IPS DF 6.9 (cell line): ENCODE measurements around the gene KRTCAP2.

Experiments
- DNase-seq: peaks from one replicate; pipeline ENCODE4 v3.0.0-alpha.2; 2013; ENCODE audit warnings: low read depth, low spot score
- H3K27ac ChIP-seq: one replicate; pipeline ENCODE4 v1.5.1; 2013; ENCODE audit warnings: low read length, control low read depth
- H3K27me3 ChIP-seq: 2 replicates; pipeline ENCODE4 v1.6.1; 2013; ENCODE audit warnings: mild to moderate bottlenecking, low read length; ENCODE audit not compliant: control insufficient read depth, insufficient read depth
- H3K36me3 ChIP-seq: 2 replicates; pipeline ENCODE4 v1.6.1; 2013; ENCODE audit warnings: low read length; ENCODE audit not compliant: control insufficient read depth, insufficient read depth
- H3K4me1 ChIP-seq: 2 replicates; pipeline ENCODE4 v1.6.1; 2013; ENCODE audit warnings: low read length; ENCODE audit not compliant: control insufficient read depth, insufficient read depth
- H3K4me3 ChIP-seq: 2 replicates; pipeline ENCODE4 v1.5.1; 2013; ENCODE audit warnings: mild to moderate bottlenecking, low read length
- H3K9me3 ChIP-seq: 2 replicates; pipeline ENCODE4 v1.6.1; 2013; ENCODE audit warnings: low read length, inconsistent platforms; ENCODE audit not compliant: control insufficient read depth, insufficient read depth
- WGBS: extraction: QIAGEN DNeasy Blood & Tissue Kit; methylation state at CpG from one replicate; pipeline ENCODE4 v1.1.7; 2013; ENCODE audit warnings: mixed read lengths, missing lambda C conversion rate; ENCODE audit not compliant: insufficient read length, insufficient coverage; 5-methylcytosine and 5-hydroxymethylcytosine counted together

KRTCAP2 gene

GRCh38 chr1:155124503-155125463 lies 48.3 kb downstream of the KRTCAP2 start:
- no peak for DNase-seq
- H3K27me3 ChIP-seq, result peaks cover 31% of the 10 kb centered on the region
- no peak overlapping the region for H3K27ac ChIP-seq
- no peak overlapping the region for H3K4me3 ChIP-seq
- no peaks in the 10 kb centered on the region for H3K36me3 ChIP-seq
- WGBS, result no CpG with 5 or more reads among the region's 16 CpGs
- H3K9me3 ChIP-seq, result no peaks in the 10 kb centered on the region
- H3K4me1 ChIP-seq, result peaks cover 22% of the 10 kb centered on the region

GRCh38 chr1:155123801-155124200 lies 49.3 kb downstream of the KRTCAP2 start:
- H3K4me3 ChIP-seq, result no peak overlapping the region
- H3K27ac ChIP-seq, result no peak overlapping the region
- no peak for DNase-seq
- peaks cover 31% of the 10 kb centered on the region for H3K27me3 ChIP-seq
- peaks cover 13% of the 10 kb centered on the region for H3K4me1 ChIP-seq
- H3K36me3 ChIP-seq, result no peaks in the 10 kb centered on the region
- no peaks in the 10 kb centered on the region for H3K9me3 ChIP-seq
- WGBS, result no CpG with 5 or more reads among the region's 4 CpGs

- Histone ChIP-seq H3K4me1 (peaks cover 12% of the 10 kb centered on the region), H3K27me3 (peaks cover 25% of the 10 kb centered on the region), H3K4me3 (no peak overlapping the region), H3K9me3 (no peaks in the 10 kb centered on the region), H3K27ac (no peak overlapping the region), H3K36me3 (no peaks in the 10 kb centered on the region)
- no peak for DNase-seq
- WGBS, result no CpG with 5 or more reads among the region's 2 CpGs
Observed at GRCh38 chr1:155122308-155122707, 50.8 kb downstream of the KRTCAP2 start.

DNA sequence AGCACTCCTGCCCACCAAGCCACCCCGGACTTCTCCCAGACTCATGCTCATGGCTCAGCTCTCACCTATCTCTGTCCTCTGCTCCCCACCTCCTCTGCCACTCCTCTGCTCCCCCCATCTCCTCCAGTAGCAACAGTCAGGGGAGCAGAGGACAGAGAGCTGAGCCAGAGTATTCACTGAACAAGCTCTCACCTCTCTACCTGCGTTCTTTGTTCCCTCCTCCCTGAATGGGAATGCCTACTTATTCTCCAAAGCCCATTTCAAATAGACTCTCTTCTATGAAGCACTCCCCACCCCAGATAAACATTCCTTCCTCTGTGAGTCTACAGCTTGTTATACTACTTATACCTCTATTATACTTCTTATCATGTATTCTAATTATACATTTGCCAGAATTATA lies 51.9 kb downstream of the KRTCAP2 start:
- no CpG with 5 or more reads among the region's 2 CpGs for WGBS
- no peak overlapping the region for H3K4me3 ChIP-seq
- H3K27me3 ChIP-seq, result peaks cover 14% of the 10 kb centered on the region; the same call in 1 of the 2 replicates
- no peaks in the 10 kb centered on the region for H3K9me3 ChIP-seq
- no peaks in the 10 kb centered on the region for H3K36me3 ChIP-seq
- H3K4me1 ChIP-seq, result peaks cover 8% of the 10 kb centered on the region
- no peak overlapping the region for H3K27ac ChIP-seq
- no peak for DNase-seq

DNA sequence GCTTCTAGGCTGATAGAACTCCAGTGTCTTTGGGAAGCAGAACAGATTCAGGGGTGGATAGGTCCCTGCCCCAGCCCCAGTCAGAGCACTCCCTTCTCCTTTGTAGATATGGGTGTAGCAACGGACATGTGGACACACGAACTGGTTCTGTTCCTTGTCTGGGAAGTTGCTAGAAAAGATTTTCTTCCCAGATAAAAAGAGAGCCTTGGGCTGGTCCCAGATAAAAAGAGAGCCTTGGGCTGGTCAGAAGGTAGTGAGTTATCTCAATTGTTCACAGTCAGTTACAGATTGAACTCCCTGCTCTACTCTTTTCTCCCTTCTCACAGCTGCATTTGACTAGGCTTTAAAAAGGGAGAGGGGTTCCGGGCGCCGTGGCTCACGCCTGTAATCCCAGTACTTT lies 52.9 kb downstream of the KRTCAP2 start:
- peaks cover 5% of the 10 kb centered on the region; the same call in 1 of the 2 replicates for H3K27me3 ChIP-seq
- no CpG with 5 or more reads among the region's 6 CpGs for WGBS

More for the DNA sequence above, 52.9 kb downstream of the KRTCAP2 start:
- H3K27ac ChIP-seq, result no peak overlapping the region
- H3K36me3 ChIP-seq, result no peaks in the 10 kb centered on the region
- no peak for DNase-seq
- no peak overlapping the region for H3K4me3 ChIP-seq
- H3K4me1 ChIP-seq, result peaks cover 3% of the 10 kb centered on the region; the same call in 1 of the 2 replicates
- no peaks in the 10 kb centered on the region for H3K9me3 ChIP-seq
